Bone marrow (tissue), 2 donors: Measurements from ENCODE around the gene ZNF469.

Source experiments
- DNase-seq, 2 donors: peaks; one replicate each; lab custom pipeline; 2025; lab: John Stamatoyannopoulos, UW

Gene ZNF469, protein sequence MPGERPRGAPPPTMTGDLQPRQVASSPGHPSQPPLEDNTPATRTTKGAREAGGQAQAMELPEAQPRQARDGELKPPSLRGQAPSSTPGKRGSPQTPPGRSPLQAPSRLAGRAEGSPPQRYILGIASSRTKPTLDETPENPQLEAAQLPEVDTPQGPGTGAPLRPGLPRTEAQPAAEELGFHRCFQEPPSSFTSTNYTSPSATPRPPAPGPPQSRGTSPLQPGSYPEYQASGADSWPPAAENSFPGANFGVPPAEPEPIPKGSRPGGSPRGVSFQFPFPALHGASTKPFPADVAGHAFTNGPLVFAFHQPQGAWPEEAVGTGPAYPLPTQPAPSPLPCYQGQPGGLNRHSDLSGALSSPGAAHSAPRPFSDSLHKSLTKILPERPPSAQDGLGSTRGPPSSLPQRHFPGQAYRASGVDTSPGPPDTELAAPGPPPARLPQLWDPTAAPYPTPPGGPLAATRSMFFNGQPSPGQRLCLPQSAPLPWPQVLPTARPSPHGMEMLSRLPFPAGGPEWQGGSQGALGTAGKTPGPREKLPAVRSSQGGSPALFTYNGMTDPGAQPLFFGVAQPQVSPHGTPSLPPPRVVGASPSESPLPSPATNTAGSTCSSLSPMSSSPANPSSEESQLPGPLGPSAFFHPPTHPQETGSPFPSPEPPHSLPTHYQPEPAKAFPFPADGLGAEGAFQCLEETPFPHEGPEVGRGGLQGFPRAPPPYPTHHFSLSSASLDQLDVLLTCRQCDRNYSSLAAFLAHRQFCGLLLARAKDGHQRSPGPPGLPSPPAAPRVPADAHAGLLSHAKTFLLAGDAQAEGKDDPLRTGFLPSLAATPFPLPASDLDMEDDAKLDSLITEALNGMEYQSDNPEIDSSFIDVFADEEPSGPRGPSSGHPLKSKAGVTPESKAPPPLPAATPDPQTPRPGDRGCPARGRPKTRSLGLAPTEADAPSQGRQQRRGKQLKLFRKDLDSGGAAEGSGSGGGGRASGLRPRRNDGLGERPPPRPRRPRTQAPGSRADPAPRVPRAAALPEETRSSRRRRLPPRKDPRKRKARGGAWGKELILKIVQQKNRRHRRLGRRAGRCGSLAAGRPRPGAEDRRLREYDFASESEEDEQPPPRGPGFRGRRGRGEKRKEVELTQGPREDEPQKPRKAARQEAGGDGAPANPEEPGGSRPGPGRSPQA (N-terminal part only)

DNA sequence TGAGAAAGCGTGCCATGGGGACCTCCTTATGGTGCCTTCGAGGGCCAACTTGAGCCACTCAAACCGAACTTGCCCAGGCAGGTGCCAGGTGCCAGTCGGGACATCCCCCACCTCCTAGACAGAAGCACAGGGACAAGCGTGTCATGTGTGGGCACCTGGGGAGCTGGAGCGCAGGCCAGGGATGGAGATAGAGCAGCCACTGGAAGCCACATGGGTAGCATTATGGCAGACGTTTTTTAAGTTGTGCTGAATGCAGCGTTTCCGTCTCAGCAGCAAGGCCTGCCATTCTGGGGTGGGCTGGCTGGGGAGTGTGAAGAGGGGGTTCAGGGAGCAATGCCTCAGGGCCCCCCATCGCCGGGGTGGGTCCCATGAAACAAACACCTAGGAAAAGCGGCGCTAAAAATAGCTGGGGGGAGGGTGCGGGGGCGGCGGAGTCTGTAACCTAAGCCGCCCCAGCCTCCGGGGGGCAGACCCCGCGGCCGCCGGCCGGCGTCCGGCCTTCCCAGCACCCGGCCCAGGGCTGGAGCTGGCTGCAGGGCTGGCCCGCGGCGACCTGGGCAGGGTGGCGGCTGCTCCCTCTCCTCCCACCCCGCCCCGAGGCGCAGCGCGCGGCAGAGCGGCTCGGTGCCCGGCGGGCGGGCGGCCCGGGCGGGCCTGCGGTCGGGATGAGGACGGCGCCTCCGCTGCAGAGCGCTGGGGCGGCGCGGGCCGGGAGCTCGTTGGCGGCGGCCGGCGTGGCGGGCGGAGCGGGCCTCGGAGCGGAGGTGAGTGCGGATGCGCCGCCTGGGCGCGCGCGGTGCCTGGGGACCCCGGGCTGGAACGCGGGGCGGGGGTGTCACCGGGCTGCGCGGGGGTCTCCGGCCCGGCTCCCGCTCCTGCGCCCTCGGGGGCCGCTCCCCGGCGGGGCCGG, at the start of gene ZNF469:
Gene ZNF469 (plus strand): TSS at position 469 of the 910 bp plus-strand sequence. CDS start 44,512 bp downstream, outside the sequence.
- DNase-seq = no peak

DNA sequence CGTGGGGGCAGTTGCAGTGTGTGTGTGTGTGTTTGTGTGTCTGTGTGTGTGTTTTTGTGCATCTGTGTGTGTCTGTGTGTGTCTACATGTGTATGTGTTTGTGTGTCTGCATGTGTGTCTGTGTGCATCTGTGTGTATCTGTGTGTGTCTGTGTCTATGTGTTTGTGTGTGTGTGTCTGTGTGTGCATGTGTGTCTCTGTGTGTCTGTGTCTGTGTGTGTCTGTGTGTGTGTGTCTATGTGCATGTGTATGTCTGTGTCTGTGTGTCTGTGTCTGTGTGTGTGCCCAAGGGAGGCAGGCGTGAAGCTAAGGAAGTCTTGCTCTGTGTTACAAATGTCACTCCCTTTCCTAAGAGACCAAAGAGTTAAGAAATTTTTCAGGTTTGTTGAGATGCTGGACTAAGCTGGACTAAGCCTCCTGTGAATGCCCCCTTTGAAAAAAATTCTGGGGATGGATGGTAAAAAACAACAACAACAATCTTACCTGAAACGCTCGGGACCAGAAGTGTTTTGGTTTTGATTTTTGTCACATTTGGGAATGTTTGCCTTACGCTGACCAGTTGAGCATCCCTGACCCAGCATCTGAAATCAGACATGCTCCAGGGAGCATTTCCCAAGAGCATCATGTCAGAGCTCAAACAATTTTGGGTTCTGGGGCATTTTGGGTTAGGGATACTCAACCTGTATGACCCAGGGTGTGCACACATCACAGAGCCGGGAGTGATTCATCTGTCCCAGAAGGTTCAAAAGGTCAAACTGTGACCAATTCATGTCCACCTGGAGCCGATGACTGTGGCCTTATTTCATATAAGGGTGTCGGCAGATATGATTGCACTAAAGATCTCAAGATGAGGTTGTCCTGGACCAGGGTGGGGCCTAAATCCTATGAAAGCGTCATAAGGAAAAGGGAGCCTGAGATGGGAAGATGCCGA, 48.6 kb upstream of the ZNF469 start:
- DNase-seq = no peak

DNA sequence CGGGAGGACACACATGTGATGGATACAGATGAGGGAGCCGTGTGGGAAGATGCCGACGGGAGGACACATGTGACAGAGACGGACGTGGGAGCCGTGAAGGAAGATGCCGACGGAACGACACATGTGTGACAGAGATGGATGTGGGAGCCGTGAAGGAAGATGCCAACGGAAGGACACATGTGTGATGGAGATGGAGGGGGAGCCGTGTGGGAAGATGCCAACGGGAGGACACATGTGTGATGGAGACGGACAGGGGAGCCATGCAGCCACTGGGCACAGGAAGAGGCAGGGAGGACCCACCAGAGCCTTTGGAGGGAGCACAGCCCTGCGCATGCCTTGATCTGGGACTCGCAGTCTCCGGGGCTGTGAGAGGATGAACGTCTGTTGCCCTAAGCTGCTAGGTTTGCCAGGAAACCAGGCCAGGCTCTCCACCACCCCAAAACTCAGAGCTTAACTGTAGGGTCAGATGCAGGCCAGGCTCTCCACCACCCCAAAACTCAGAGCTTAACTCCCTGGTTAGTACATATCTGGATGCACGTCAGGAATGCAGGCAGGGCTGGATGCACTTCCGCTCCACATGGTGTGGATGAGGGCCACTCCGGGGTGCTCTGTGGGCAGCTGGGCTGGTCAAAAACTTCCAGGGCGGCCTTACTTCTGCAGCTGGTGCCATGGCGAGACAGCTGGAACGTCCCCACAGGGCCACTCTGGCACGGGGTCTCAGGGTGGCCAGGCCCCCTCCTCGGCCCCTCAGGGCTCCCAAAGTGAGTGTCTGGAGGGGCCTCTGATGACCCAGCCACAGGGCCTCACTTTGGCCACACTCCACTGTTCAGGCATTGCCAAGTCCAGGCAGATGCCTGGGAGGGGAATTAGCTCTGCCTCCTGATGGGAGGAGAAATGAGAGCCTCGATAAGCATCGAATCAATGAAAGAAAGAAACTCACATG, 47.7 kb upstream of the ZNF469 start:
- no peak for DNase-seq

DNA sequence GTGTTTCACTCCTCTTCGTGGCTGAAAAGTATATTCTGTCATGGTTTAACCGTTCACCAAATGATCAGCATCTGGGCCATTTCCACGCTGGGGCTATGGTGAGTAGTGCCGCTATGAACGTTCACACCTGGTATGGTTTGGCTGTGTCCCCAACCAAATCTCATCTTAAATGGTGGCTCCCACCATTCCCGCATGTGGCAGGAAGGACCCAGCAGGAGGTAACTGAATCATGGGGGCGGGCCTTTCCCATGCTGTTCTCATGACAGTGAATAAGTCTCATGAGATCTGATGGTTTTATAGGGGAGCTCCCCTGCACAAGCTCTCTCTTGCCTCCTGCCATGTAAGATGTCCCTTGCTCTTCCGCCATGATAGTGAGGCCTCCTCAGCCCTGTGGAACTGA, 45.7 kb upstream of the ZNF469 start:
- DNase-seq = no peak

DNA sequence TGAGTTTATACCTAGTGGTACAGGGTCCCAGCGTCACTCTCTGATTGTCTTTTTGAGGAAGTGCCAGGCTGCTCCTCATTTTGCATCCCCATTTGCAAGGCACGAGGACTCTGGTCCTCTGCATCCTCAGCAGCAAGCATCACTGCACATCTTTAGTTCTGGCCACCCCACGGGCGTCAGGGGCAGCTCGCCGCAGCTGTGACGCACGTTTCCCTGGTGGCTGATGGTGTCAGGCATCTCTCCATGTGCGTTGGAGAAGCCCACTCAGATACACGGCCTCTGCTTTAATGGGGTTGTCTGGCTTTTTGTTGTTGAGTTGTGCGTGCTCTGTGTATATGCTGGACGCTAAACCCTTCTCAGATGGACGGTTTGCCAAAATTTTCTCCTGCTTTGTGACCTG, 45.2 kb upstream of the ZNF469 start:
- DNase-seq = no peak

DNA sequence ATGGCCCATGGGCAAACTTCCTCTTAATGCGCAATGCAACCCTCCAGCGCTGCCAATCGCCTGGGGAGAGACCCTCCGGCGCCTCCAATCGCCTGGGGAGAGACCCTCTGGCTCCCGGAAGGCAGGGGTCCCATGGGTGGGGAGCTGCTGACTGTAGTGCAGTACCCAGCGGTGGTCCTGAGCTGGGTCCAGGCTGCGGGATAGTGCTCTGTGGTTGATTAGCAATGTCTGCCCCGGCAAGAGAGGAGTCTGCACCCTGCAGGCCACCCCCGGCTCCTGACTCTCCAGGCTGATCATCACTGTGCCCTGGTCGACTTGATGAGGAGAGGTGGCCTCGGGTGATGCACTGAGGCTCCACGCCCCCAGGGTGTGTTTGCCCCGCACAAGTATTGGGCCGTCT, 44.6 kb upstream of the ZNF469 start:
- no peak for DNase-seq

DNA sequence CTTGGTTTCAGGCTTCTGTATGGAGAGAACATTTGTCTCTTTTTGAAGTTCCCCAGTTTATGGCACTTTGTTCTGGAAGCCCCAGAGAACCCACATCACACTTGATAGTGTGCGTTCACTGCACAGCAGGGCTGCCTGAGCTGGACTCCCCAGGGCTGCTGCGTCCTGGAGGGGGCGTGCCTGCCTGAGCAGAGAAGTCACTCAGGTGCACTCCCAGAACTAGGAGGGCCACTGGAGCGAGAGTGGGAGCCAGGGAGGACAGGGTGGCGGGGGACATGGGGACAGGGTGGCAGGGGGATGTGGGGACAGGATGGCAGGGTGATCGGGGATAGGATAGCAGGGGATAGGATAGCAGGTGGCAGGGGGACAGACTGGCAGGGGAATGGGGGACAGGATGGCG, 43.9 kb upstream of the ZNF469 start:
- DNase-seq = no peak

DNA sequence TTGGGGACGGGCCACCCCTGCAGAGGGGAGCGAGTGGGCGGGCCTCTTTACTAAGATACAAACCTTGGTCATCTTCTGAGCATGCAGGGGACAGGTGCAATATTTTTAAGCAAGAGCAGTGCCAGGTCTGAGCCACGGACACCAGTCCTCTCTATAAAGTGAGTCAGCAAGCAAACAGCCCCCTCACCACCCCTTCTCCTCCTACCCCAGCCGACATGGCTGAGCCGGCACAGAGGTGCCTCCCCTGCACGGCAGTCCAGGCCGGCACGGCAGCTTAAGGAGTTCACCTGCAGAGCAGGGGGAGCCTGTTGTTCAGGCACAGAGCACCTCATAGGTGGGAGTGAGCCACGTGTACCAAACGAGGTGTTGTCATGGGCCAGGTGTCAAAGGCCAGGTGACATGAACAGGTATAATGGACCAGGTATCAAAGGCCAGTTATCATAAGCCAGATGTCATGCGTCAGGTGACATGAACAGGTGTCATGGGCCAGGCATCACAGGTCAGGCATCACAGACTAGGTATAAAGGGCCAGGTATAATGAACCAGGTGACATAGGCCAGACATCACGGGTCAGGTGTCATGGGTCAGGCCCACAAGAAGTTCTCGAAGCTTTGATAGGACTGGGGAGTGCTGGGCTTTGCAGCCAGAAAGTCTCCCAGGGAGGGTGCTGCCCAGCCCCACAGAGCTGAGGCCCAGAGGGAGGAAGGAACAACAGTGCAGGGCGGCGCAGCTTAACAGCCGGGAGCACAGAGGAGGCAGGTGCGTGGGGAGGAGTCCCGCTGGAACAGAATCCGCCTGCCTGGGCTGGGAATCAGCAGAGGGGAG, 42.6 kb upstream of the ZNF469 start:
- DNase-seq = no peak

DNA sequence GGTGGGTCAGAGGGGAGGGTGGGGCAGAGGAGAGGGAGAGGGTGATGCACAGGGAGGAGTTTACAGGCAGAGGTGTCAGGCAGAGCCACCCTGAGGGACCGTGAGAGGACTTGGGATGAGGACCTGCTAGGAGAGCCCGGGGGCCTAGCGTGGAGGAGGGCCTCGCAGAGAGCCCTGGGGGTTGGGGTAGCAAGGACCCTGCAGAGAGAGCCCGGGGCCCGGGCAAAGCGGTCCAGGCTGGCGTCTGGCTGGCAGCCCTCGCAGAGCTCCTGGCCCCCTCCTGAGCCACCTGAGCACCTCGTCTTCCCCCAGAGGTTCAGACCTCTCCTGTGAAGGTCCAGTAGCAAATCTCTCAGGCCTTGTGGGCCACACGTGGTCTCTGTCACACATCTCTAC, 42.0 kb upstream of the ZNF469 start:
- no peak for DNase-seq

DNA sequence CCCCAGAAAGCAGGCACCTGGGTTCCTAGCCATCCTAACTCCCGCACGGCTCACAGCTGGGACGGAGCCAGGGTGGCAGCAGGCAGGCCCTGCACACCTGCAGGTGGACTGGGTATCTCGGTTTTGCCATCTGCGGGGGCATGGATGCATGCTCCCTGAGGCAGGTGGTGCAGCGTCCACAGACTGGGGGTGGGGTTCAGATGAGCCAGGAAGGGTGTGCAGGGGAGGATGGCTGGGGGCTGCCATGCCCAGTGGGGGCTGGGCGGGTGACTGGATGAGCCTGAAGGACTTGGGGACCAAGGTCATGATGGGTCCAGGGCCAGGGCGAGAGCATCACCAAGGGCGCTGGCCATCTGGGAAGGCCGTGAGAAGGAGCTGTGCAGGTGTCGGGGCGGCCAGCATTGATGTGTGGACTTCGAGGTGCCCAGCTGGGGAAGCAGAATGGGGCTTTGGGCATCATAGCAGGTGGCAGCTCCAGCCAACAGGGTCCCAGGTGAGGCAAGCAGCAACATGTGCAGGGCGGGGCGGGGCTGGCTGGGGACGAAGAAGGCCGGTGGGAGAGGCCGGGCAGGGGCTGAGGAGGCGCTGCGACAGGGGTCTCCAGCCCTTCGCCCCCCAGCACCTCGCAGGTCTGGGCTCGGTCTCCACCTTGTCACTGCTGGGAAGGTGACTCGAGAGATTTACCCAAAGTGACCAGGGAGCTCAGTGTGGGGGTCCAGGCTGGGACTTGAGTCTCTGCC, 41.0 kb upstream of the ZNF469 start:
- no peak for DNase-seq

DNA sequence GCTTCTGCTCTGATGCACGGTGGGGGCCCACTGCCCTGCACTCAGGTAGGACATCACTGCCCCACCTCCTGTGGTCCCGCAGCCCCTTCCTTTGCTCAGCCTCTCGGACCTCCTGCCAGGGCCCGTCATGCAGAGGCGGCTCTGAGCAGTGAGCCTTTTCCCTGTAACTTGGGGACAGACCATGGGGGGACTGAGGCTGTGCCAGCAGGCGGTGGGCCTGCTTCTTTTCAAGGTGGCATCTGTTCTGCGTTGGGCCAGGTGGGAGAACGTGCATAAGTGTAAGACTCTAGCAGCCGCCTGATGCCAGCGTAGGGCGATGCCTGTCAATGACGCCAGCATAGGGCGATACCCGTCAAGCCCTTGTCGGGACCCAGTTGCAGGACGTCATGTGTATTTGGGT, 40.3 kb upstream of the ZNF469 start:
- DNase-seq = no peak

DNA sequence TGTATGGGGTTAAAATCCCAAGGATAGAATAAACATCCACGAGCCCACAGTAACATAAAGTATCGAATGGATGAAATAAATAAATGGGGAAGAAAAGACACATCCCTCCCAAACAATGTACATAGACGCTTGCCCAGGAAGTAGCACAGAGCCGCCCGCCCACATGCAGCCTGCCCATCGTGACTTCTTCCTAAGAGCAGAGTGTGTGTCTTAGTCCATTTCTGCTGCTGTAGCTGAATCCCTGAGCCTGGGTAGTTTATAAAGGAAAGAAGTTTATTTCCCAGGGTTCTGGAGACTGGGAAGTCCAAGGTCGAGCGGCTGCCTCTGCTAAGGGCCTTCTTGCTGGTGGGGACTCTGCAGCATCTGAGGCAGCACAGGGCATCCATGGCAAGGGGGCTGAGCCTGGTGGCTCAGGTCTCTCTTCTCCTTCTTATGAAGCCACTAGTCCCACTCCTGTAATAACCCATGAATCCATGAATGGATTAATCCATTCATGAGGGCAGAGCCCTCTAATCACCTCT, 39.4 kb upstream of the ZNF469 start:
- no peak for DNase-seq

DNA sequence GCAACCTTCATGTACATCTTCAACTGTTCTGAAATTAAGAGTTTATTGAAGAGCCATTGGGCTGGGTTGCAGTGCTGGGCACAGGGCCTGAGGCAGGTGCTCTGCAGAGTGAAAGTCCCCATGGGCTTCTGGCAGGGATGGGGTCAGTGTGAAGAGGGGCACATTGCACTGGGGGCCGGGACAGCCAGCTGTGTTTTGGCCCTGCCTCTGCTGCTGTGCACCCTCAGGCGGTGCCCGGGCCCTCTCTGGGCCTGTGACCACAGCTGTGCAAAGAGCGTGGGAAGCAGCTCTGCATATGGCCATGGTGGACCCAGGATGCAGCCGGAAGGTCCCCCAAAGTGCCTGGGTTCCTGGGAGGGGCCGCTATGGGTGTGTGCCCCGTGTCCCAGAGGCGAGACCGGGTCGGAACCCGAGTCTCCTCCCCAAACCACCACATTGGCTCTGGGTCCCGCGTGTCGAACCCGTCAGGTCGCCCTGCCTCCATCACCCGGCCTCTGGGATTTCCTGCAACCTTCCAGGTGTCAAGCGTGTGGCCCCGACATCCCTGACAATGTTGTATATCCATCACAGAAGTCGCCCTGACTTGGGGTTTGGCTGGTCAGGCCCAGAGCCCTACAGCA, 38.2 kb upstream of the ZNF469 start:
- DNase-seq = no peak

DNA sequence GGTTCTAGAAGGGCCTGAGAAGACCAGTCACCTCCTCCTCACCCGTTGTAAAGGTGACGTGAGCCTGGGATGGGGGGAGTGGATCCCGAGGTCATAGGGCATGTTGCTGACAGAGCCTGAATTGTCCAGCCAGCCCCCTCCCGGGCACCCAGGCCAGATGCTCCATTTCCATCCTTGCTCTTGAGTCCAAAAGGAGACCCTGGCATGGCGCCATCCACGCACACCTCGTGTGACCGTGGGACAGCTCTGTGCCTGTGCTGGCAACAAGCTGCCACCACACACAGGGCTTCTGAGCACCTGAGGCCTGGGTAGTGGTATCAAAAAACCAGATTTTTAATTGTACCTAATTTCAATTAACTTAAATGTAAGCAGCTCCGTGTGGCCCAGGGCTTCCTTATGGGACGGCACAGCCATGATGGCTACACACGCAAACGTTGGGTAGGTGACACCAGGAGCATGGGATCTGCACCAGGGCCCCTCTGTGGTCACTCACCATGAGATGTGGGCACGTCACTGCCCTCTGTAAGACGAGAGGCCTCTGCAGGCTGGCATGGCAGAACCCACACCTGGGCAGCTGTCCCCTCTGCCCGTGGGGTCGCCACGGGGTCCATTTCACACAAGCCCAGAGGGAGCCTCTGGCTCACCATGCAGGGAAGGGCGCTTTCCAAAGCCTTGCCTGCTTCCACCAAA, 37.6 kb upstream of the ZNF469 start:
- DNase-seq = no peak

DNA sequence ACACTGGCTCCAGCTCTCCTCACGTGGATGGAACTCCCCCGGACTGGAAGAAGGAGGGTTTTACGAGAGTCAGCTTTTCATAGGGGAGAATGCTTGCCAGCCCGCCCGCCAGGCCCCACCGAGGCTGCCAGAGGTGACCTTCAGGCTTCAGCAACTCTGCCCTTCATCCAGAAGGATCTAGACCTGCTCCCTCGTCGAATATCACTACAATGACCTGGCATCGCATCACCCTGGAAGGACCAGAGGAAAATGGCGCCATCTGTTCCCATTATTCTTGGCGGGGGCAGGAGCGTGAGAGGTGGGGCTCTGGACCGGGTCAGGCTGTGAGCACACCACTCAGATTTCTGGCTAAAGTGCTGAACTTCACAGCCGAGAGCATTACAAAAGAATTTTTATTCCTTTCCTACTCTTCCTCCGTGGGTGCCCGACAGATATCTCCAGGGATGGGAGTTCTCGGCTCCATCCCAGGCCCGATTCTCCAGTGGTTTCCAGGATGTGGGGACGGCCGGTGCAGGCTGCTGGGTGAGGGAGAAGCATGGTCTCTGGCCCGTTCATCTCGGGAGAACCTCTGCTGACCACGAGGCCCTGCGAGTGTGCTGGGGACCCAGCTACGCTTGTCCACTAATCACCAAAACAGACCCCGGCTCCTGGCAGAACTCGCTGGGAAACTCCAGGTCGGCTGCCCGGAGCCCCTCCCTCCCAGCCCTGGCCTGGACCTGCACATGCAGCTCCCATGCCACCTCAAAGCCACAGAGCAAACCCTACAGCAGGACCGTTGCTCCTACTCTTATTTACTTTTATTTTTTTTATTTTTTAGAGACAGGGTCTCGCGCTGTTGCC, 36.8 kb upstream of the ZNF469 start:
- DNase-seq = no peak
